SU-DHL-6 (cell line): ENCODE data around the gene HCCS.

Experiments used
- CTCF ChIP-seq: fragments of 200-600 bp; sonication (generic); IDR thresholded peaks from one replicate; pipeline ENCODE4 v1.5.1; 2017; ENCODE audit warnings: antibody characterized with exemption, mild to moderate bottlenecking, low read length, moderate library complexity; ENCODE audit not compliant: insufficient read depth, poor library complexity, severe bottlenecking
- EZH2phosphoT487 ChIP-seq: fragments of 200-600 bp; sonication (generic), shearing (Covaris generic); conservative IDR thresholded peaks from 2 replicates; pipeline ENCODE4 v1.6.1; 2018; ENCODE audit warnings: mild to moderate bottlenecking, antibody characterized with exemption, low read length, moderate library complexity, mixed read lengths

- TF ChIP-seq CTCF, result no peak
- no peak for TF ChIP-seq EZH2phosphoT487
These were observed 53.3 kb downstream of the HCCS start for GRCh38 chrX:11164433-11164832.
